Thoracic aorta (tissue), 2 donors: ENCODE measurements around the gene GSTM1. TPM values are rescaled to one million over a fixed set of nuclear protein-coding genes. Genes with fewer than 3 reads are reported as not detected.
A peak's percentile ranks its signal among the peaks of the same experiment; 100 is the strongest.

ENCODE experiments used
- ATAC-seq: fragments of 150-250 bp; one replicate; pipeline ENCODE4 v1.8.0; 2017; ENCODE audit warnings: low read depth; ENCODE audit not compliant: insufficient number of reproducible peaks, low FRiP score
- DNase-seq: peaks from one replicate; pipeline ENCODE4 v3.0.0-alpha.2; 2020; ENCODE audit warnings: low spot score
- H3K27ac ChIP-seq, 2 donors: fragments of 200-600 bp; sonication (generic); 1 replicate in 1 of 2; 2 replicates in 1 of 2; pipeline ENCODE4 v1.5.1; 2016; ENCODE audit warnings: mild to moderate bottlenecking in 2 of 2, moderate library complexity in 2 of 2
- H3K27me3 ChIP-seq: fragments of 200-600 bp; sonication (generic); replicated peaks from 2 replicates; pipeline ENCODE4 v1.6.0; 2016; ENCODE audit warnings: mild to moderate bottlenecking; ENCODE audit not compliant: insufficient read depth
- H3K36me3 ChIP-seq: fragments of 200-600 bp; sonication (generic); one replicate; pipeline ENCODE4 v1.5.1; 2016
- H3K4me1 ChIP-seq, 2 donors: fragments of 200-600 bp; sonication (generic); 1 replicate in 1 of 2; 2 replicates in 1 of 2; pipeline versions ENCODE4 v1.5.1 to v1.6.0; 2016; ENCODE audit warnings: low read depth in 2 of 2, mild to moderate bottlenecking in 1 of 2; ENCODE audit not compliant: control insufficient read depth in 1 of 2
- H3K4me3 ChIP-seq: fragments of 200-600 bp; sonication (generic); 2 replicates; pipeline ENCODE4 v1.5.1; 2016; ENCODE audit warnings: mild to moderate bottlenecking
- H3K9me3 ChIP-seq: fragments of 200-600 bp; sonication (generic); 2 replicates; pipeline ENCODE4 v1.5.1; 2016
- total RNA-seq, 2 donors: library from RNA; depleted of rRNA; stranded (reverse); fragments of >200 nt; gene quantifications; one replicate each; pipeline versions ENCODE4 v1.1.0 to v1.2.3, GENCODE V29; 2016
- TF ChIP-seq, protein P1 (sequence below): fragments of 200-600 bp; sonication (generic); IDR thresholded peaks from one replicate; pipeline ENCODE4 v1.5.1; 2019; ENCODE audit warnings: antibody characterized with exemption

GSTM1 gene
- not detected for total RNA-seq

DNA sequence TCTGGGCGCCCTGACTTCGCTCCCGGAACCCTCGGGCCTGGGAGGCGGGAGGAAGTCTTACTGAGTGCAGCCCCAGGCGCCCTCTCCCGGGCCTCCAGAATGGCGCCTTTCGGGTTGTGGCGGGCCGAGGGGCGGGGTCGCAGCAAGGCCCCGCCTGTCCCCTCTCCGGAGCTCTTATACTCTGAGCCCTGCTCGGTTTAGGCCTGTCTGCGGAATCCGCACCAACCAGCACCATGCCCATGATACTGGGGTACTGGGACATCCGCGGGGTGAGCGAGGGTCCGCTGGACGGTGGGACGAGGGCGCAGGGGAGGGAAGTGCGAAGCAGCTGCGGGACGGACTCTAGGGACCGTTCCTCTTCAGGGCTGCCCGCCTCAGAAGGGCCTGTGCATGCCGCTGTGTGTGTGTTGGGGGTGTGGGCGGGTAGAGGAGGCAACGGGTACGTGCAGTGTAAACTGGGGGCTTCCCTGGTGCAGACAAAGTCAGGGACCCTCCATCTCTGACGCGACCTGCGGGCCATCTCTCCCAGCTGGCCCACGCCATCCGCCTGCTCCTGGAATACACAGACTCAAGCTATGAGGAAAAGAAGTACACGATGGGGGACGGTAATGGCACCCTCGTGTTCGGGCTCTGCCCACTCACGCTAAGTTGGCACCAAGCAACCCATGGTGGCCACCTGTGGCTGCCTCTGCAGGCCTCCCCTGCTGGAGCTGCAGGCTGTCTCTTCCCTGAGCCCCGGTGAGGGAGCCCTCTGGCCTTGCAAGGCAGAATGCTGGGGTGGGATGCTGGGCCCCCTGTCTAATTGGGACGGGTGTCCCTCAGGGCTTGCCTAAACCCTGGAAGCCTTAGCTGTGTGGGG is at the start of gene GSTM1:
GSTM1 (plus strand) TSS at position 177 of the 859 bp plus-strand sequence; CDS start at position 234, 57 bp downstream.
- no peaks in the 10 kb centered on the region for H3K9me3 ChIP-seq
- no peaks in the 10 kb centered on the region for H3K4me1 ChIP-seq
- H3K27ac ChIP-seq: no peak within 1 kb of the TSS
- no peak within 1 kb of the TSS for H3K4me3 ChIP-seq
- ATAC-seq (no peak), DNase-seq (no peak)
- TF ChIP-seq, protein P1, sequence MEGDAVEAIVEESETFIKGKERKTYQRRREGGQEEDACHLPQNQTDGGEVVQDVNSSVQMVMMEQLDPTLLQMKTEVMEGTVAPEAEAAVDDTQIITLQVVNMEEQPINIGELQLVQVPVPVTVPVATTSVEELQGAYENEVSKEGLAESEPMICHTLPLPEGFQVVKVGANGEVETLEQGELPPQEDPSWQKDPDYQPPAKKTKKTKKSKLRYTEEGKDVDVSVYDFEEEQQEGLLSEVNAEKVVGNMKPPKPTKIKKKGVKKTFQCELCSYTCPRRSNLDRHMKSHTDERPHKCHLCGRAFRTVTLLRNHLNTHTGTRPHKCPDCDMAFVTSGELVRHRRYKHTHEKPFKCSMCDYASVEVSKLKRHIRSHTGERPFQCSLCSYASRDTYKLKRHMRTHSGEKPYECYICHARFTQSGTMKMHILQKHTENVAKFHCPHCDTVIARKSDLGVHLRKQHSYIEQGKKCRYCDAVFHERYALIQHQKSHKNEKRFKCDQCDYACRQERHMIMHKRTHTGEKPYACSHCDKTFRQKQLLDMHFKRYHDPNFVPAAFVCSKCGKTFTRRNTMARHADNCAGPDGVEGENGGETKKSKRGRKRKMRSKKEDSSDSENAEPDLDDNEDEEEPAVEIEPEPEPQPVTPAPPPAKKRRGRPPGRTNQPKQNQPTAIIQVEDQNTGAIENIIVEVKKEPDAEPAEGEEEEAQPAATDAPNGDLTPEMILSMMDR: no peak
- no peaks in the 10 kb centered on the region for H3K27me3 ChIP-seq
- H3K36me3 ChIP-seq: no peaks in the 10 kb centered on the region

DNA sequence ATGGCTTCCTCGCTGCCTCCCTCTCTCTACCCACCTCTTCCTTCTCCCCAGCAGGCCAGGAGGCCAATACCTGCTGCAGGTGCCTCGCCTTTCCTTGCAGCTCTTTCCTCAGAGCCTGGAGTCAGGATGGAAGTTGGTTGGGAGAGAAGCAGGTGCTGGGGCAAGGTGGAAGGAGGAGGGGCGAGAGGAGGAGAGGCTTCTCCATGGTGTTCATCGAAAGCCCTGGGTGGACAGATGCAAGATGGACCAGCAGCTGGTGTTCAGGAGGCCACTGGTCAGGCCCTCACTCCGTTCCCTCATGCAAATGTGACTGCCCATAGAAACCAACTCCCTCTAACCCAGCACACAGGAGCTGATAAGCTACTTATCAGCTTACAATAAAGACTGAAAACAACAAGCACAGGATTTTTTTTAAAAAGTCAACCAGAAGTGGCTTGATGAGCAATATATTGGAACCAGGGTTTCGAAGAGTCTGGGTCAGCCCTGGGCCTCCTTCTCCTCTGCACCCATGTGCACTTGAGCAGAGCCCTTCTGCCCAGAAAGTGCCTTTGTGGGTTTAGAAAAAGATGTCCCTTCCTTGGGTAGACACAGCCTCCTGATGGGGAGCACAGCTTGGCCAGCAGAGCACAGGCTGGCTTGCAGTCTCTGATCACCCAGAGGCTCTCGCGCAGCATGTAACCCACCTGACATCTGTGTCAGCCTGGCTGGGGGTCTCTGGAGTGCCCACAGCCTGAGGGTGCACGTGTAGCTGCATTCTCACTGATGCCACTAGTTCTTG is 48.4 kb upstream of the GSTM1 start:
- Histone ChIP-seq H3K4me3 (no peak overlapping the region), H3K27ac (no peak overlapping the region), H3K4me1 (peaks cover 4 to 10% of the 10 kb centered on the region in 2 donors), H3K27me3 (no peaks in the 10 kb centered on the region), H3K9me3 (no peaks in the 10 kb centered on the region), H3K36me3 (no peaks in the 10 kb centered on the region)
- ATAC-seq: no peak
- no peak for DNase-seq
- TF ChIP-seq, protein P1: no peak

DNA sequence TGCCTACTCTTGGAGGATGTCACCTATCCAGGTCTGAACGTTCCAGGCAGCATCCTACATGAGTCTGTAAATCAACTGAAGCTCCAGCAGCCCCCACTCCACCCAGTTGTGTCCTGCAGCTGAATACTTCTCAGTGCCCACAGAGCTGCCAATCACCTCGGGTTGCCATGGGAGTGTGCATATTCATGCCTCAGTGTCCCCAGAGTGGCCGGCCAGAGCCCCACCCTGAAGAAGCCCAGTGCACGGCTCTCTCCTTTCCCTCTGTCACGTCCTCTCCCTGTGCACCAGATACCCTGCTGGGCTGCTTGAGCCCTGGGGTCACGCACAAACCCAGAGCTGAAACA is 47.8 kb upstream of the GSTM1 start:
- ATAC-seq (no peak), DNase-seq (no peak)
- no peaks in the 10 kb centered on the region for H3K27me3 ChIP-seq
- H3K4me3 ChIP-seq: no peak overlapping the region
- peaks cover 4 to 10% of the 10 kb centered on the region in 2 donors for H3K4me1 ChIP-seq
- H3K27ac ChIP-seq: no peak overlapping the region
- TF ChIP-seq, protein P1: no peak
- H3K9me3 ChIP-seq: no peaks in the 10 kb centered on the region
- no peaks in the 10 kb centered on the region for H3K36me3 ChIP-seq

DNA sequence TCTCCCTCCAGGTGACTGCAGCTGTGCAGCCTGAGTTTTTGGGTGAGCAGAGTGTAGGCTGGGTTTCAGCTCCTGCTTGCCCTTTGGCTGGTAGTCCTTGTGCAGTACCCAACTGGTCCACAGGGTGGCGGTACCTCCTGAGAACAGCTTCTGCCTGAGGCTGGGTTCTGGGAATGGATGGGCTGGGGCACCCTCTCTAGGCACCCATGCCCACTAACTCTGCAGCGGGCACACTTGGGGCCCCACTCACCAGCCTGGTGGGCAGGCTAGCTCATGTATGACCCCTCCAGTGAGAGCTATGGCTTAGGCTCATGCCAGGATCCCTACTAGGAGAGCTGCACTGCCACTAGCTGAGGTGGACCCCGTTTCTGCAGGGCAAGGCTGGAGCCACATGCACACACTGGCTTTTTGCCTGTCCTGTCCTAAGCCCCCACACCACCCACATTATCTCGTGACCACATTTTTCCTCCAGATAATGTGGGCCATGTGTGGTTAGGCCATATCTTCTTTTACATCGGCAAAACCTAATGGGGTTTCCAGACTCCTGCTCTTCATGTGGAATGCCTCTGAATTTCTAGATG is 47.2 kb upstream of the GSTM1 start:
- Histone ChIP-seq H3K27me3 (no peaks in the 10 kb centered on the region), H3K27ac (no peak overlapping the region), H3K4me1 (peaks cover 4 to 10% of the 10 kb centered on the region in 2 donors), H3K4me3 (no peak overlapping the region), H3K36me3 (no peaks in the 10 kb centered on the region), H3K9me3 (no peaks in the 10 kb centered on the region)
- ATAC-seq (no peak), DNase-seq (peak; percentile 67)
- TF ChIP-seq, protein P1: peak; percentile 97
